GF-D8 (cell line): ENCODE measurements around the gene ST3GAL6.
A peak's percentile ranks its signal among the peaks of the same experiment; 100 is the strongest.

Source experiments
- DNase-seq: peaks from one replicate; lab custom pipeline; 2025; lab: John Stamatoyannopoulos, UW

Gene ST3GAL6

DNA sequence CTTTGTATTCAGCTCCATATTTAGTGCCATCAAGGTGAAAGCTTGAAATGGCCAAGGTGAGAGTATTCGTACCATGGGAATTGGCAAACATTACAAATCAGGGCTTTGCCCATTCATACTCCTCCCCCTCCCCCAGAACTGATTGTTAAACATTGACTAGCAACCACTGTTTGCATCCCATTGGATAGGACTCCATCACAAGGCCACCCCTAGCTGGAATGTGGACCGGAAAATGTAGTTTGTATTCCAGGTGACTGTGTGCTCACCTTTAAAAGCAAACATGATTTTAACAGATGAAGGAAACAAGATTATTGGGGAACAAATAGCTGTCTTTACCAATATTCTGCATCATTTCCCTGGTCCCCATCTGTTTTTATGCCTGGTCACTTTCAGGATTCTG, 14.1 kb downstream of the ST3GAL6 start:
- no peak for DNase-seq

DNA sequence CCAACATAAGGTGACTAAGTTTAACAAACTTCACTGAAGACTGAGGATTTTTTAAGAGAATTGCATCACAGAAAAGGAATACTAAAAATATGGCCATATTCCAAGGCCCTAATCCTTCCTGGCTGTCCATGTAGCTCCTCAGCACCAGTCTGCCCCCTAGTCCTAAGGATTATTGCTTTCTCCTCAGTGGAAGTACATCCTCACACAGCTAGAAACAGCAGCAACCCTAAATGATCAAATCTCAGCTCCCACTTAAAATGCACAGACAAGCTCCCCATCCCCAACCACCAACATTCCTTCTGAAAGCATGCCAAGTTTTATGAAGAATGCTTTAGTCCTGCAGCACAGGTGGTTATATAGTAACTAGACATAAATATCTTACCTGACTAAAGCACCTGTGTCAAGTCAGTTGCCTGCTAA, 14.7 kb downstream of the ST3GAL6 start:
- no peak for DNase-seq

DNA sequence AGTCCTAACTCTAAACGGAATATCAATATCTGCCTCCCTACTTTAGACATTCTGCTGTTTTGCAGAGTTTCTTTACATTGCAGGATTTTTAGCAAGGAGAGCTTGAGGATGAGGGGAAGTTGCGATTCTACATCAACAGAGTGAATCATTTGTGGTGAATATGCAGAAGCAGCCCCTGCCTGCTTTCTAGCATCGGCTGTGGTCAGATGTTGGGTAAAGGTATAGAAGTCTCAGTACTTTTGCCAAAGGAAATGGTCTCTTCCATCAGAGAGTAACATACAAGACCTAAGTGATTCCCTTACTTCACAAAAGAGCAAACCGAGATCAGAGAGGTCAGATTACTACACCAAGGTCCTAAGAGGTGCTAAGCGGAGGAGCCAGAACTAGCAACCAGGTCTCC, 15.2 kb downstream of the ST3GAL6 start:
- peak; percentile 47 for DNase-seq

DNA sequence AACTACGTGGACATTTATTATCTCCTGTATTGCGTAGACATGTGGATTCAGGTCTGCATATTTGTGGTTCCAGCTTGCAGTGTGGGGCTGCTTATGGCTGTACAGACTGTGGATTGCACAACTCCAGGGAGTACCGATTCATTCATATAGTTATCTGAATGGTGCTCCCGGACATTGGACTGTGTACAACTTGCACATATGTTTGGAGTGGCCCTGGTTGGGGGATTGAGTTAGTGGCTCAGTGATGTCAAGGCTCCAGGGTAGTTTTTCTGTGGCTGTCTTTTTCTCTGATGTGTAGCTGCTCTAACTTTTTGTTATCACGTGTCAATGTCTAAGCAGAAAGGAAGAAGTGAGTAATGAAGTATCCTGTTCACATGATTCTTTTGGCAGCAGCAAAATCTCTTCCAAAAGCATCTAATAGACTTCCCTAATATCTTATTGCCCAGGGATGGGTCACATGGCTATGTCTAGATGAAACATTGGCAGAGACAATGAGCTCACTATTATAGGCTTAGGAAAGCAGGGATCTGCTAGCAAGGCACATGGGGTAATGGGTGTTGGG, 15.8 kb downstream of the ST3GAL6 start:
- peak; percentile 79 for DNase-seq

DNA sequence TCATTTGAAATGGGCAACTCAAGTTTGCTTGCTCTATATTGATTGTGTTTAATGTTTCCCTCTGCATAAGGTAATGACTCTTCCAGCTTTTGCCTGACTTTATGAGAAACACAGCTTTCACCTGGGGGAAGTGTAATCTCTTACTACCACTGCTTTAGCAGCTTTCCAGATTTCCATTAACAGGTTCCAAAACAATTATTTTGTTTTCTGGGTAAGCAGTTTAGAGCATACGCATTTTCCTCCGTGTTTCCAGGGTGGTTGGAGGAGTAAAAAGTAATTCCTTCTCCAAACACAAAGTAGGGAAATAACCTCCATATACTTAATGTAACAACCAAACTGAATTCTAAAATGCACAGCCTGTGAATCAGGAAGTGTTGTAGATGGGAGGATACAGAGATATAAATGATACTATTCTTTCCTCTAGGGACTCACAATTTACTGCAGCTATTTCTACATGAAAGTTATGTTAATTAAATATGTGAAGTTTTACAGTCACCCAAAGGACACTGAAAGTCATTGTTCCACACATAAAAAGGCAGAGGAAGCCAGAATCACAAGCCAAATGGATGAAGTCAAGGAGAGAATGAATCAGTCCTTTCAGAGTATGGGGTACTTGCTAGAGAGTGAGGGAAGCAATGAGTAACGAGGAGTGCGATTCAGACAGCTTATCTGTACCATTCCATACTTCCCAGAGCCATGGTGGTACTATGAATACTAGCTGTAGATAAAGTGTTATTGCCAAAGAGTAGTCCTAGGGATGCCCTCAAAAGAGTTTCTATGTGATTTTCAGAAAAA, 16.6 kb downstream of the ST3GAL6 start:
- no peak for DNase-seq

DNA sequence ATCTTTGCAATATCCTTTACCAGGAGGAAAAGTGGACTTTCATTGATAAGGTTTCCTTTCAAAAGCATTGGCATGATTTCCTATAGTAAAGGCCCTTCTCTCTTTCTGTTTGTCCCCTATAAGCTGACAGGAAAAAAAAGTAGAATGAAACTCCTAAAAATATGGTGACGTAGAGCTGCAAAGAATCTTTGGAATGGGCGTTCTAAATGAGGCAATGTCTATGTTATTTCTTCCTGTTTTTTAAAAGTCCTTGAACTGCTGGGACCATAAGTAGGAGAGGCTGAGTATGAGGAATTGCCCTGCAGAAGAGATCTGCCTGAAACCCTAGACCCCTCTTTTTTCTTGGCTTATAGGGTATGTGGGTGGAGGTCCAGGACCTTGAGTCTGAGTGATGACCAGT, 17.2 kb downstream of the ST3GAL6 start:
- DNase-seq = no peak

DNA sequence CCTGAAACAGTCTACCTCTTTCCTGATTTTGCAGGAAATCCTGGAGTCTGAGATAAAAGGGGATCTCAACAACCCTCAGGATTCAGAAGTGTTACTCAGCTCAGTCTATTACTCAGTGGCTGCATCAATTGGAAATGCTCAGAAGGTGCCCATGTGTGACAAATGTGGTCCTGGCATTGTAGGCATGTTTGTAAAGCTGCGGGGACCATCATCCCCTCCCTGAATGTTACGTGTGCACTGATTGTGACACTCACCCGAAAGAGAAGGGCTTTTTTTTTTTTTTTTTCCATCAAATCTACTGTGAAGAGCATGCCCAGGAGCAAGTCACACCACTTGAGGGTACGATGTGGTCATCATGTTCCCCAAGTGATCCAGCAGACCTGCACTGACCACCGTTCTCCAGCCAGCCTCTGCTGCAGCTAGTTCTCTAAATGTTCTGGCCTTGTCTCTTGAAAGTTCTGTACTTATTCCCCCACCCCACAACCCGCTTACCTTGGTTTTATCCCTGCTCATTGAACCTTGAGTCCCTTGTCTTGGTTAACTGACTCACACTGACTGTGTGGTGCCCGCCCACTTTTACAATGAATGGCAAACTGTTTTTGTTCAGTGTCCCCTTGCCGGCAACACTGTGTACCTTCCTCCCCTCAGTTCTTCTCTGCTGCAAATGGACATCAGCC, 19.8 kb downstream of the ST3GAL6 start:
- DNase-seq = no peak

DNA sequence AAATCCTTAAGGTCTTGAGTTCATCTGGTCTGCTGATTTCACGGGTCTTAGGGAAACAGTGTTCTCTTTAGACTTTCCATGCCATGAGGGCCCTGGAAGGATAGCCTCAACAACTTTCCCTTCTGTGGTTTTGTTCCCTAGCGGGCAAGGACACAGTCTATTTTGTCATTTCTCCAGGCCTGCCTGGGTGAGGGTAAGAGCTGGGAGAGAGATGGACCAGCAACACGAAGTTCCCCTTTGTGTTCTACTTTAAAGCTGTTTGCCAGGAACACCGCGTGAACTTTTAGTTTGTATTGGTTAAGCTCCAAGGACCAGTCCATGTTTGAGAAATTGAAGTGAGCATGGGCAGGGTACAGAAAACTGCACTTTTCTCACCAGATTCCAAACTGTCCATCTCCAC, 20.9 kb downstream of the ST3GAL6 start:
- DNase-seq = no peak

DNA sequence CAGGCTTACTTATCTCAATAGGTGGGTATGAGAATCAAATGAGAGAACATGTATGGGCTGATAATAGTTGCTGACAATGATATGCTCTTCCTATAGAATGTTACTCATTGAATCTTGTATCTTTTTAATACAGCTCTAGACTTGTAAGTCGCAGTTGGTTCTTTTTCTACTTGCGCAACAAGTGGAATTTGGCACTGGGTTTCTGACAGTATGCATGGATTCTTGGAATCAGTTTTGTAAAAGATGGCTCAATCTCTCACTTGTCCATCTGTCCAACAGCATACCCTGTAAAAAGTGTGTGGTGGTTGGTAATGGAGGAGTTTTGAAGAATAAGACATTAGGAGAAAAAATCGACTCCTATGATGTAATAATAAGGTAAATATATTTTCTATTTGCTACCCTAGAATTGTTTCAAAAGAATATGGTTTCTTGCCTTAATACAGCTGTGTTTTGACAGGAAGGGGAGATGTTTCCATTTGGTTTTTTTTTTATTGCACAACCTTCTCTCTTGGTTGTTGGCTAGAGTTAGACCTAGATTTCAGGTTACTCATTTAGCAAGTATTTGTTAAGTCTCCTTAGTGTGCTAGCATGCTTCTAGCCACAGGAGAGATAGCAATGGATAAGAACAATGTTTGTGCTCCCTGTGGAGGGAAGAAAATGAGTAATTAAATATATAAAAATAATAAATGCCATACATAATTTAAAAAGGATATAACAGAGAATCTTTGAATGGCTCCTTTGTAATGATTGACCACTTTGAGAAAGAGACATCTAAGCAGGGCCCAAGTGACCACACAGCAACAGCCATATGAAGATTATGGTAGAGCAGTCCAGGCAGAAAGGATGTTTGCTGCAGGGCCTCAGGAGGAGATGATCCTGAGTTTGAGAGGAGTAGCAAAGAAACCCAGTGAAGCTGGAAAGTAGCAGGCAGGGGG, 21.8 kb downstream of the ST3GAL6 start:
- peak; percentile 64 for DNase-seq

DNA sequence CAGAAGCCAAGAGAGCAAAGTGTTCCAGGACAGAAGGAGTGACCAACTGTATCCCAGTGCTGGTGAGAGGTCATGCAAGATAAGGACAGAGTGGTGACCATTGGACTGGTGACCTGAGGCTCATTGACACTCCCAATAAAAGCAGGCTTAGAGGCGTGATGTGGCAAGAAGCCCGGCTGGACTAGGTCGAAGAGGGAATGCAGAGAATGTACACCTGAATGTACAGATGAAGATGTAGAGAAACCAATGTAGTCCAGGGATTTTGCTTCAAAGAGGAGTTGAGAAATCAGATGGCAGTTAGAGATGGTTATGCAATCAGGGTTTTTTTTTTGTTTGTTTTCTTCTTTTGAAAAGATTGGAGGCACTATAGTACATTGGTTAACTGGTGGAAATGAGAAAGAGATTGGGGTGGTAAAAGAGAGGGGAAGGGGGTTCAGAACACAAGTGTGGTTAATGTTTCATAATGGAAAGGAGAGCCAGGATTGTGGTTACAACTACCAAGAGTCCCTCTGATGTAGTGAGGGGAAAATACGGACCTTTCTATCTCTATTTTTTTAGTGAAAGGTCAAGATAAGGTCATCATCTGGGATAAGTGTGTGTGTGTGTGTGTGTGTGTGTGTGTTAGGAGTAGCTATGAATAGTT, 23.3 kb downstream of the ST3GAL6 start:
- peak; percentile 71 for DNase-seq

DNA sequence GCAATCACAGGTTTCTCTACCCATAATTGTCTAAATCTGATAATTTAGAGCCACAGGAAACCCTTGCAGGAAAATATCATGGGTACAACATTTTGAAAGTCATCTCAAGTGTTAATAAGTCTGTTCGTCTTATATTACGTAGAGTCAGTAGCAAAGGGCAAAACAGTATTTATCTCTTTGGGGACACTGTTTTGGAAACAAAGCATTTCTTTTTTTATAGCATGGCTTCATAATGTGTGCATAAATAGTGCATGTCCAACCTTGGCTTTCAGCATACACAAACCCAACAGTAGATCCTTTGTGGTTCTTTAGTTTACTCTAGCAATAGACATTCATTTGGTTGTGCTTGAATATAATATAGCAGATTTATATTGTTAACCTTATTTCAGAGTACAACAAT, 24.0 kb downstream of the ST3GAL6 start:
- DNase-seq = no peak

DNA sequence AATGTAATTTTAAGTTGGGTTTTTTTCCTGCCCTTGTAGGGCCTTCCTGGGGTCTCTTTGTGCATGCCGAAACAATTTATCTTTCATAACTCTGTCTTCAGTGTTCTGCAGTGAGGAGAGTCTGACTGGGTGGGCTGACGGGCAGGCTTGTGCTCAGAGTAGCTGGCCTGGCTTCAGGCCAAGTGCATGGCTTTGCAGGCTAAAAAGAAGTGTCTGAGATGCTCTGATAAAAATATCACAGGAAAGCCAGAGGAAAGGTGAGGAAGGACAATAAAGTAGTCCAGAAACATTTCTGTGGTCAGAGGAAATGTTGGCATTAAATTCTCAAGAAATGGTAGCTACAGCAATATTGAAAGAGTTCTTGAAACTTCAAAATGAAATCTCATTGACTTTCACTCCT, 25.5 kb downstream of the ST3GAL6 start:
- no peak for DNase-seq

DNA sequence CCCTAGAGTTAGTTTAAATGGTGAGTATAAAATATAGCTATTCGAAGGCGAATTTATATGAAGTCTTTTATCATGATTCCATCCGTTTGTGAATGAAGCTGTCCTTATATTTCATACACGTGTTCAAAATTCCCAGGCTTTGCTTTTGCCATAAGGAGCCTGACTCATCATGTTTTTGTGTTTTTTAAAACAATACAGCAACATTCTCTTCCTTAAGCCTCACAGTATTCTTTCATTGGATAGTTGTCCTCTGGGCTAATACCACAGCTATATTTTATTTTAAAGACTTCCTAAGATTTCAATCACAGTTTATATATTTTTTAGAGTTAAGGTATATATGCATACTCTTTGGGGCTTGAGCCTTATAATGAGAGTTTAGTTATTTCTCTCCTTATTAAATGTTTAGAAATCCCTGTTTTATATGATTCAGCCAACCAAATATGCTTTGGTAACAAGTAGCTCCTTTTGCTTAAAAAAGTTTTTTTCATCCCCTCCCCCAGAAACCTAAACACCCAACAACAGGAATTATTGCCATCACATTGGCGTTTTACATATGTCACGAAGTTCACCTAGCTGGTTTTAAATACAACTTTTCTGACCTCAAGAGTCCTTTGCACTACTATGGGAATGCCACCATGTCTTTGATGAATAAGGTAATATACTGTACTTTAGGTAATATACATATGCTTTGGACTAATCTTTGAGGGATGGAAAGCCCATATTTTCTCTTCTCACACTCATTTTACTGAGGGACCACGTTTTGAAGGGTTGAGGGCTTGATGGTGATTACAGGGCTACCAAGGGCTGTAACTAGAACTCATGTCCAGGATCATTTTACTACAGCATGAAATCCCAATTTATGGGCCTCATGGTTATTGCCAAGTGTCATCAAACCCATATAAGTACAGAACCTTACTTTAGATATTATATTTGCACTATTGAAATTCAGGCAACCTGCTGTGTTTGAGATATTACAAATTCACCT, 28.5 kb downstream of the ST3GAL6 start:
- DNase-seq = no peak

DNA sequence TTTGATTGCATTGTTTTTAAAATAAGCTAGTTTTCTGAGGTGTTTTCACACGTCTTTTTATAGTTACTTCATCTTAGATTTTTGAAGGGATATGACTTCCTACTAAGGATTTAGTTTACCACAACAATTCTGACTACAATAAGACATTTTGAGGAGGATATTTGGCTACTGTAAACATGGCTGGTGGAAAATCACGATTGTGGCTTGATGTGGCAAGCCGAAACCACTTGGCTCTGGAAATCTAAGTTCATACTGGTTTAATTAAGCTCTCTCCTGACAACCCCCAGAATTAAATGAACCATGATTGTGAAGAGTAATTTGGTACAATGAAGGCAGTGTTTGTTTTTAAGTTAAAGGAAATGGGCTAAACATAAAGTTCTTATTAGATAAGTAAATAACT, 30.8 kb downstream of the ST3GAL6 start:
- no peak for DNase-seq

DNA sequence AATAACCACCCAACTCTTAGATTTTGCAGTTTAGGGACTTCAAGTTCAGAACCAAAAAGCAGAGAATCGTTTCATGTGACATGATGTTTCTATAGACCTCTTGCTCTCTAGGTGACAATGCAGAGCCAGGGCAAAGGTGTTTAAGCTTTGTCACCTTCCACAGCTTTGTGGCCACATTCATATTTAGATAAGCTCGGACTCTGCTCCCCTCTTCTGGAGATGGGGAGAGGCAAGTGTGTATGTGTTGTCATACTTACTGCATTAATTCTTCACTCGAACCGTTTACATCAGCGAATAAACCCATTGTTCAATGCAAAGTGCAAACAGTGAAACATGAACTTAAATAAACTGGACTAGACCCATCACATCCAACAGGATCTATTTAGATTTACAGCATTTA, 33.2 kb downstream of the ST3GAL6 start:
- no peak for DNase-seq

DNA sequence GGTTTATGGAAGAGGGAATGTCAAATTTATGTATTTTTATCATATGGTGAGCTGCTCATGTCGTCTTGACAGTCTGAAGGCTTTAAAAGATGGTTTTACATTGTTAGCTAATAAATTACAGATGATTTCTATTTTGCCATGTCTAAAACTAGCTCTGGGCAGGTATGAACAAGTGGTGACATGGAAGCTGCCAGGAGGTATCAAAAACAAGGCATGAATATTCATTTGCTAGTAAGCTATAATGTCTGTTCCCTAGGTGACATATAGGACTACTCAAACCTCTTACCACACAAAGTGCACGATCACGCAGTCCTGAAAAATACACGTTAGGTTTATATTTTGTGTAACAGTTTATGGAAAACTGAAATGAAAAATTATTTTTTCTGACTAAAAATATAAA, 34.8 kb downstream of the ST3GAL6 start:
- DNase-seq = no peak

DNA sequence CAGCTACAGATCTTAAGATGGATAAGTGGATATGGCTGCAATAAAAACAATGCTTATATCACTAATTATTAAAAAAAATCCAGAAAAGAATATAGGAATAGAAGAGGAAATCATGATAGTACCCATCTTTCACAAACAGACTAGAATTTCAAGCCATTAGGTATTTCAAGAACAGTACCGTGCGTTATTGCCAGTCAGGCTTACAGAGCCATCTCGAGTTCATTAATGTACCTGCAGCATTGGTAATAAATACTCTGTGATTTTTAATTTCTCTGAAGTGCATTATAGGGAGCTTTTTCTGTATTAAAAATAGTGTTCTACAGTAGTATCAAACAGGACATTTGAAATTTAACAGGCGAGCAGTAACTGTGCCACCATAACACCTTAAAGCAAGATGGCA, 35.7 kb downstream of the ST3GAL6 start:
- DNase-seq = no peak

DNA sequence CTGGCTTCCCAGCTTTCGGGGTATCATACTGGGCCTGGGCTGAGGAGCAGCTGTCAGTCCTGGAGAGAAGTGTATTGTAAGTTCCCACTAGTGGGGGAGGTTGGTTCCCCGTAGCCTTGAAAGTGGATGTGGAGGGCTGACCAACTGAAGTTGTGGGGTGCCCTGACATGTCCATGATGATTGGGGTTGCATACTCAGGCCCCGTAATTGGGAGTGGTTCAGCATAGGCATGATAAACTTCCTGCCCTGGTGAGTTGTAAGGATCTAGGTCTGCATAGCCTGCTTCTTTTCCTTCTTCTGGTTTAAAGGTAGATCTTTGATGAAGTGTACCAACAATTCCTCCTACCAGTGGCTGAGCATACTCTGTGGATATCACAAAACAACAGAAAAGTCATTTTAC, 36.3 kb downstream of the ST3GAL6 start:
- DNase-seq = no peak

DNA sequence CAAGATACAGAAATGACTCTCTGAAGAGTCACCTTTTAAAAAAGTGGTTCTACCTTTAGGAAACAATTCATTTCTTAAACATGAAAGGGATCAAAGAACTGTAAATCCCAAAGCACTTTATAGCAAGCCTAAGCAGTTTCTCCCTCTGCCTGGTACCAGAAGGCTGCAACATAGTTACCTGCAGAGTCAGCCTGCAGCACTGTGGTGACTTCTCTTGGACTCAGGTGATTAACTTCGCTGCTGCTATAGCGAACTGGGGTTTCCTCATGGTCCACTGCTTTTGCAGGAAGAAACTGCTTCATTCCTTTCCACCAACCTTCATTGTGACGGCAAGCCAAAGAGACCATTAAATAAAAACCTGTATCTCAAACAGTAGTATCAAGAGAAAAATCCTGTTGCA, 37.3 kb downstream of the ST3GAL6 start:
- no peak for DNase-seq

DNA sequence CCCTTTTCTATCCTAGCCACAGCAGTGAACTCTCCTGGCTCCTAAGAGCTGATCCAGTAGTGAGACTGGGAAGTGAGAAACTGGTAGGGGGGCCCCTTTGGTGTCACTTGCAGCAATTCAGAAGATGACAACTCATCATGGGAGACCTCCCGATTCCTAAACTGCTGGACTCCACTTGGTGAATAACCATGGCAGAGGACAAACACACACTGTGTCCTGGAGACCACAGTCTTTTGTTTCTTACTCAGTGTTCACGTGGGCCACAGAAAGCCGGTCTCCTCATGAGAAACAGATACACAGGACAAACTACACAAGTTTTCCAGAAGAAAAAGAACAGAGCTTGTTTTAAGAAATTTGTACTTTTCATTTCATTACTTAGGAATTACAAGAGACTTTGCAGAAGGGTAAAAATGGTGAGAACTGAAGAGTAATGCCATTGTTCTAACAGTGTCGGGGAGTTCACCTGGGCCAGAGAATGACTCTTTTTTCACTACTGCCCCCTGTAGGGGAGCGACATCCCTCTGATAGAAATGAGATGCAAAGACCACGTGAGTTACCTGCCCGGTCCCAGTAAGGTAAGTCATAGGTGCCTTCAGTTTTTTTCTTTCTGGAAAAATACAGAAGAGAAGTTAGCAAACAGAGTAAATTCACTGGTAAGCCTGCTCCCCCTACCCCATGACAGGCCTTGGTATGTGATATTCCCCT, 38.1 kb downstream of the ST3GAL6 start:
- no peak for DNase-seq
